Activated CD4-positive, alpha-beta T cell treated with anti-CD3 and anti-CD28 coated beads, Interleukin-2, amount 10 ng/mL, durations not matched to agents 7 days and 5 days (primary cell): ENCODE measurements around the gene LCLAT1. TPM values are rescaled to one million over a fixed set of nuclear protein-coding genes. Genes with fewer than 3 reads are reported as not detected.

Source experiments
- CTCF ChIA-PET: fragments of 350-600 bp; sonication (Branson Sonifier 250); formaldehyde crosslinking; loops from one replicate; lab custom pipeline; 2021; ENCODE audit warnings: antibody characterized with exemption; lab: Charles Lee
- POLR2A ChIA-PET: fragments of 350-600 bp; sonication (Branson Sonifier 250); formaldehyde crosslinking; loops from one replicate; lab custom pipeline; 2021; ENCODE audit warnings: antibody characterized with exemption; lab: Charles Lee
- DNase-seq: peaks from one replicate; pipeline ENCODE4 v3.0.0-alpha.2; 2020
- H3K27ac Mint-ChIP-seq: one replicate; pipeline ENCODE4 v1.8.0; 2021; ENCODE audit warnings: mild to moderate bottlenecking, moderate library complexity, mixed read lengths
- H3K27me3 Mint-ChIP-seq: one replicate; pipeline ENCODE4 v1.8.0; 2021; ENCODE audit warnings: mixed read lengths
- H3K36me3 Mint-ChIP-seq: one replicate; pipeline ENCODE4 v1.8.0; 2021; ENCODE audit warnings: low read depth, mixed read lengths
- H3K4me1 Mint-ChIP-seq: one replicate; pipeline ENCODE4 v1.8.0; 2021; ENCODE audit warnings: mixed read lengths
- H3K4me3 Mint-ChIP-seq: one replicate; pipeline ENCODE4 v1.8.0; 2021; ENCODE audit warnings: mild to moderate bottlenecking, moderate library complexity, mixed read lengths
- H3K9me3 Mint-ChIP-seq: one replicate; pipeline ENCODE4 v1.8.0; 2021; ENCODE audit warnings: mixed read lengths
- total RNA-seq, 2 experiments: library from RNA; stranded (reverse); gene quantifications; one replicate each; pipeline ENCODE4 v1.2.3, GENCODE V29; 2021

LCLAT1 gene
- total RNA-seq, 2 experiments from 2014 or later = 20.7 to 24.6 TPM

- H3K27ac Mint-ChIP-seq = peak overlapping the region; percentile 97
- CTCF ChIA-PET = interaction anchor here (0.6 to 3.2 kb wide), 11 partner anchors 9 to 253 kb away, joined by 3 to 10 read pairs (median 4); no protein-coding TSS in a partner anchor
- peaks cover 16% of the 10 kb centered on the region for H3K36me3 Mint-ChIP-seq
- H3K4me1 Mint-ChIP-seq = peaks cover 24% of the 10 kb centered on the region
- no peak for DNase-seq
- POLR2A ChIA-PET = no interaction called here
- no peaks in the 10 kb centered on the region for H3K9me3 Mint-ChIP-seq
- H3K27me3 Mint-ChIP-seq = no peaks in the 10 kb centered on the region
- peak overlapping the region; percentile 96 for H3K4me3 Mint-ChIP-seq
Measured at GRCh38 chr2:30446602-30447148, 371 bp upstream of the LCLAT1 start.

DNA sequence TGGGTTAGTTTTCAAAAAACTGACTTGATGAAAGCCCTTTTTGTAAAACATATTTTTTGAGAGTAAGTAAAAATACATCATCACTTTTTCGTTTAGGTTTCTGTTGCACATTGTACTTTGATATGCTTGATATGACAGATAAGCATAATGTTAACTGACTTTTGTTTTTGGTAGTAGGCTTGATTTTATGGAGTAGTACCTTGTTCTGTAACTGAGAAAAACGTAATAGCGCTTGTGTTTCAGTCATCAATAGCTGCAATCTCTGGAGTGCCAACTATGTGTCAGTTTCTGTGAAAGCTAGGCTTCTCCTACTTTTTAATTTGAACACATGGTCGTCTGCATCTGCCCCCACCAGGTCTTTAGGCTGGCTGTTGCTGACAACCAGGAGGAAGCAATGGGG lies 1.3 kb downstream of the LCLAT1 start:
- no peak for DNase-seq
- POLR2A ChIA-PET = no interaction called here
- H3K36me3 Mint-ChIP-seq = peaks cover 16% of the 10 kb centered on the region
- peaks cover 26% of the 10 kb centered on the region for H3K4me1 Mint-ChIP-seq
- H3K4me3 Mint-ChIP-seq = peak overlapping the region; percentile 96
- peak overlapping the region; percentile 97 for H3K27ac Mint-ChIP-seq
- no peaks in the 10 kb centered on the region for H3K27me3 Mint-ChIP-seq
- CTCF ChIA-PET = interaction anchor here (1.1 to 1.5 kb wide), 3 partner anchors 16 to 240 kb away, joined by 3 to 4 read pairs (median 3); no protein-coding TSS in a partner anchor
- no peaks in the 10 kb centered on the region for H3K9me3 Mint-ChIP-seq

DNA sequence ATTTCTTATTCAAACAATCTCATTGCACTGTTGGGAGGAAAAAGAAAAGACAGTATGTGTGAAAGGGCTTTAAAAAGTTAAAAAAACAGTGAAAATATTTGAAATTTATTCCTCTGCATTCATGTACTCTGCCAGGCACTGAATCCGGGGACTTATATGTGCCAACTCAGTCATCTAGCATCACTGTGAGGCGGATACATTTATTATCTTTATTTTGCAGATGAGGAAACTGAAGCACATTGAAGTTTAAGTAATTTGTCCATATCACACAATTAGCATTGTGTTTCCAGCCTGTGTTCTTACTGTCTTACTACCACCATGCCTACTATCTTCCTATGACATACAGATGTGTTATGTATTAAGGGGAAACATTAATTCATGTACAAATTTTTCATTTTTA lies 1.8 kb downstream of the LCLAT1 start:
- Mint-ChIP-seq H3K4me1 (peaks cover 26% of the 10 kb centered on the region), H3K9me3 (no peaks in the 10 kb centered on the region), H3K36me3 (peaks cover 16% of the 10 kb centered on the region), H3K27ac (peak overlapping the region; percentile 97), H3K27me3 (no peaks in the 10 kb centered on the region), H3K4me3 (peak overlapping the region; percentile 96)
- DNase-seq = no peak
- CTCF ChIA-PET = no interaction called here
- POLR2A ChIA-PET = no interaction called here

- DNase-seq = no peak
- Mint-ChIP-seq H3K4me3 (no peak overlapping the region), H3K9me3 (no peaks in the 10 kb centered on the region), H3K27me3 (no peaks in the 10 kb centered on the region), H3K36me3 (peaks cover 18% of the 10 kb centered on the region), H3K4me1 (peaks cover 26% of the 10 kb centered on the region), H3K27ac (no peak overlapping the region)
- CTCF ChIA-PET = interaction anchor here (0.8 kb wide), 1 partner anchor 262 kb away, joined by 3 read pairs; no protein-coding TSS in a partner anchor
- POLR2A ChIA-PET = no interaction called here
Measured at GRCh38 chr2:30450025-30450424, 3.0 kb downstream of the LCLAT1 start.

DNA sequence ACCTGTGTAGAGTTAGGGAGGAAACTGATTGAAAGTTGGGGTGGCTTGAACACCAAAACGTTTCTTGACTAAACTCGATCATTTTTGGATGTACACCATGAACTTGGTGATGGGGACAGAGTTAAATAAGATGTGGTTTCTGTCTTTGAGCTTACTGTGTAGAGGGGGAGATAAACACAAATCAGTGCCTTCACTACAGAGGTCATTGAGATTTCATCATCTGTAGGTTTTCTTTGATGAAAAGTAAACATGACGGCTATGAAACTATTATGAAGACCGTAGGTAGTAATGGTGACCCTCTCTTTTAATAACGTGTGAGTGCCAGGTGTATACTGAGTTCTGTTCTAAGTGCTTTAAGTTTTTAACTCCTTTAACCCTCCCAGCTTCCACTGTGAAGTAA lies 6.5 kb downstream of the LCLAT1 start:
- POLR2A ChIA-PET = no interaction called here
- Mint-ChIP-seq H3K4me1 (peaks cover 13% of the 10 kb centered on the region), H3K4me3 (no peak overlapping the region), H3K9me3 (no peaks in the 10 kb centered on the region), H3K36me3 (peaks cover 17% of the 10 kb centered on the region), H3K27ac (no peak overlapping the region), H3K27me3 (no peaks in the 10 kb centered on the region)
- CTCF ChIA-PET = interaction anchor here (0.8 to 1.2 kb wide), 3 partner anchors 12 to 58 kb away, joined by 3 to 5 read pairs (median 3); no protein-coding TSS in a partner anchor
- DNase-seq = no peak

GRCh38 chr2:30454571-30454970 lies 7.5 kb downstream of the LCLAT1 start:
- CTCF ChIA-PET = interaction anchor here (1.2 kb wide), 1 partner anchor 11 kb away, joined by 5 read pairs; no protein-coding TSS in a partner anchor
- POLR2A ChIA-PET = no interaction called here
- Mint-ChIP-seq H3K4me3 (no peak overlapping the region), H3K4me1 (peaks cover 11% of the 10 kb centered on the region), H3K27ac (no peak overlapping the region), H3K27me3 (no peaks in the 10 kb centered on the region), H3K9me3 (no peaks in the 10 kb centered on the region), H3K36me3 (peaks cover 14% of the 10 kb centered on the region)
- DNase-seq = no peak

DNA sequence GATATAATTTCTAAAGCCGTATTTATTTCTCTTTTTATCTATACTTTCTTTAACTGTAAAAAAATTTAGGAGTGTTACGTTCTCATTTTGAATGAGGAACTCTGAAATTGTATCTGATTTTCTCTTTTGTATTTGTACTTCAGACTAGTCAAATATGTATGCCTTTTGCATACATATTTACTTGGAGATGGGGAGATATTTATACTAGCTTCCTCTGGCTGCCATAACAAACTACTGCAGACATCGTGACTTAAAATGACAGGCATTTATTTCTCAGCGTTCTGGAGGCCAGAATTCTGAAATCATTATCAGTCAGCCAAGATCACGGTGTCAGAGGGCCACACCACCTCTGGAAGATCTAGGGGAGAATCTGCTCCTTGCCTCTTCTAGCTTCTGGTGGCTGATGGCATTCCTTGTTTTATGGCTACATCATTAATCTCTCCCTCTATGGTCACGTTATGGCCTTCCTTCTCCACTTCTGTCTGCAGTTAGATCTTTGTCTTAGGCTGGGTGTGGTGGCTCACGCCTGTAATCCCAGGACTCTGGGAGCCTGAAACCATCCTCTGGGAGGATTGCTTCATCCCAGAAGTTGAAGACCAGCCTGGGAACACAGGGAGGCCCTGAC lies 8.2 kb downstream of the LCLAT1 start:
- DNase-seq = no peak
- ChIA-PET CTCF (no interaction called here), POLR2A (no interaction called here)
- no peaks in the 10 kb centered on the region for H3K9me3 Mint-ChIP-seq
- H3K4me3 Mint-ChIP-seq = no peak overlapping the region
- no peaks in the 10 kb centered on the region for H3K27me3 Mint-ChIP-seq
- no peak overlapping the region for H3K27ac Mint-ChIP-seq
- H3K36me3 Mint-ChIP-seq = peaks cover 17% of the 10 kb centered on the region
- peaks cover 11% of the 10 kb centered on the region for H3K4me1 Mint-ChIP-seq

- Mint-ChIP-seq H3K27me3 (no peaks in the 10 kb centered on the region), H3K9me3 (no peaks in the 10 kb centered on the region), H3K27ac (no peak overlapping the region), H3K4me1 (peaks cover 13% of the 10 kb centered on the region), H3K4me3 (no peak overlapping the region), H3K36me3 (peaks cover 16% of the 10 kb centered on the region)
- no peak for DNase-seq
- POLR2A ChIA-PET = interaction anchor here (0.5 kb wide), 1 partner anchor 817 kb away, joined by 3 read pairs; no protein-coding TSS in a partner anchor
- CTCF ChIA-PET = no interaction called here
Measured at GRCh38 chr2:30456106-30456505, 9.1 kb downstream of the LCLAT1 start.

DNA sequence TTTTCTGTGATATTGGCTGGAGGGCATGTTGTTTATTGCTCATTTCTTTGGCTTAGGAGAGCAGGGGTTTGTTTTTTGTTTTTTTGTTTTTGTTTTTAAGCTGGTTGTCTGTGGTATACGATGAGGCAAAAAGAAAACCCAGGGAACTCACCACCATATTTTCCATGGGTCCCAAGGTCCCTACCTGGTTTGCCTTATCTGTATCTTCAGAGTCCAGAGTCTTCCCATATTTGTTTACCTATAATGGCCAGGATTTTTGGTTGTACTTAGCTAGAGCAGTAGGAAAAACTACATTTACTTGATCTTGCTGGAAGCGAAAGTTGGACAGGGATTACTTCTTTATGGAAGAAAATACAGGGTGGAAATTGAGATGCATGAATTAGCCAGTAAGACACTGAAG lies 9.5 kb downstream of the LCLAT1 start:
- H3K36me3 Mint-ChIP-seq = peaks cover 18% of the 10 kb centered on the region
- no peak for DNase-seq
- ChIA-PET POLR2A (interaction anchor here (0.5 kb wide), 1 partner anchor 818 kb away, joined by 3 read pairs; no protein-coding TSS in a partner anchor), CTCF (interaction anchor here (0.8 to 1.2 kb wide), 2 partner anchors 25 to 34 kb away, joined by 3 to 4 read pairs; no protein-coding TSS in a partner anchor)
- H3K27me3 Mint-ChIP-seq = no peaks in the 10 kb centered on the region
- no peaks in the 10 kb centered on the region for H3K9me3 Mint-ChIP-seq
- no peak overlapping the region for H3K27ac Mint-ChIP-seq
- peaks cover 13% of the 10 kb centered on the region for H3K4me1 Mint-ChIP-seq
- no peak overlapping the region for H3K4me3 Mint-ChIP-seq

GRCh38 chr2:30457296-30457695 lies 10.2 kb downstream of the LCLAT1 start:
- H3K27ac Mint-ChIP-seq = no peak overlapping the region
- CTCF ChIA-PET = interaction anchor here (0.8 to 1.2 kb wide), 2 partner anchors 25 to 35 kb away, joined by 3 to 4 read pairs; no protein-coding TSS in a partner anchor
- peaks cover 13% of the 10 kb centered on the region for H3K4me1 Mint-ChIP-seq
- POLR2A ChIA-PET = no interaction called here
- no peak overlapping the region for H3K4me3 Mint-ChIP-seq
- H3K36me3 Mint-ChIP-seq = peaks cover 22% of the 10 kb centered on the region
- H3K9me3 Mint-ChIP-seq = no peaks in the 10 kb centered on the region
- no peak for DNase-seq
- H3K27me3 Mint-ChIP-seq = no peaks in the 10 kb centered on the region

GRCh38 chr2:30459140-30459539 lies 12.1 kb downstream of the LCLAT1 start:
- H3K27me3 Mint-ChIP-seq = no peaks in the 10 kb centered on the region
- no peak overlapping the region for H3K27ac Mint-ChIP-seq
- ChIA-PET CTCF (interaction anchor here (0.7 kb wide), 1 partner anchor 294 kb away, joined by 3 read pairs; no protein-coding TSS in a partner anchor), POLR2A (no interaction called here)
- peaks cover 28% of the 10 kb centered on the region for H3K36me3 Mint-ChIP-seq
- no peak overlapping the region for H3K4me3 Mint-ChIP-seq
- no peaks in the 10 kb centered on the region for H3K9me3 Mint-ChIP-seq
- no peak for DNase-seq
- peaks cover 10% of the 10 kb centered on the region for H3K4me1 Mint-ChIP-seq

- Mint-ChIP-seq H3K27ac (no peak overlapping the region), H3K4me3 (no peak overlapping the region), H3K4me1 (peaks cover 16% of the 10 kb centered on the region), H3K9me3 (peaks cover 3% of the 10 kb centered on the region), H3K36me3 (peaks cover 24% of the 10 kb centered on the region), H3K27me3 (no peaks in the 10 kb centered on the region)
- CTCF ChIA-PET = no interaction called here
- DNase-seq = no peak
- POLR2A ChIA-PET = no interaction called here
Measured at GRCh38 chr2:30462131-30462857, 15.2 kb downstream of the LCLAT1 start.

GRCh38 chr2:30463535-30463934 lies 16.5 kb downstream of the LCLAT1 start:
- POLR2A ChIA-PET = no interaction called here

More at GRCh38 chr2:30463535-30463934, 16.5 kb downstream of the LCLAT1 start:
- CTCF ChIA-PET = no interaction called here
- peaks cover 7% of the 10 kb centered on the region for H3K9me3 Mint-ChIP-seq
- DNase-seq = no peak
- peaks cover 11% of the 10 kb centered on the region for H3K4me1 Mint-ChIP-seq
- H3K27me3 Mint-ChIP-seq = no peaks in the 10 kb centered on the region
- H3K27ac Mint-ChIP-seq = no peak overlapping the region
- H3K4me3 Mint-ChIP-seq = no peak overlapping the region
- peaks cover 28% of the 10 kb centered on the region for H3K36me3 Mint-ChIP-seq
